NT2/D1 (cell line): ENCODE results near the gene IQSEC3.

Experiments
- DNase-seq: peaks from one replicate; pipeline ENCODE4 v3.0.0-alpha.2; 2011; ENCODE audit warnings: low read depth, low spot score
- H3K27me3 ChIP-seq: 2 replicates; pipeline ENCODE4 v1.6.0; 2011; ENCODE audit warnings: mild to moderate bottlenecking; ENCODE audit not compliant: insufficient read length, insufficient read depth
- H3K36me3 ChIP-seq: 2 replicates; pipeline ENCODE4 v1.6.1; 2011; ENCODE audit warnings: mild to moderate bottlenecking, low read length, mixed read lengths; ENCODE audit not compliant: insufficient read depth, insufficient read length
- H3K4me1 ChIP-seq: 2 replicates; pipeline ENCODE4 v1.5.1; 2011; ENCODE audit not compliant: insufficient read depth, insufficient read length
- H3K4me3 ChIP-seq: 2 replicates; pipeline ENCODE4 v1.5.1; 2011; ENCODE audit warnings: low read depth; ENCODE audit not compliant: insufficient read length
- H3K9ac ChIP-seq: 2 replicates; pipeline ENCODE4 v1.6.0; 2011; ENCODE audit warnings: low read depth; ENCODE audit not compliant: insufficient read length
- H3K9me3 ChIP-seq: 2 replicates; pipeline ENCODE4 v1.5.1; 2011; ENCODE audit warnings: mild to moderate bottlenecking, low read length; ENCODE audit not compliant: insufficient read depth
- SUZ12 ChIP-seq: IDR thresholded peaks from 2 replicates; pipeline ENCODE4 v1.6.1; 2011; ENCODE audit not compliant: insufficient read length, insufficient read depth; ENCODE audit errors: extremely low read depth
- YY1 ChIP-seq: IDR thresholded peaks from 2 replicates; pipeline ENCODE4 v1.6.1; 2011; ENCODE audit not compliant: insufficient read length, insufficient read depth
- ZNF274 ChIP-seq: IDR thresholded peaks from 2 replicates; pipeline ENCODE4 v1.6.1; 2011; ENCODE audit warnings: mild to moderate bottlenecking, low read depth, low read length

Gene IQSEC3

DNA sequence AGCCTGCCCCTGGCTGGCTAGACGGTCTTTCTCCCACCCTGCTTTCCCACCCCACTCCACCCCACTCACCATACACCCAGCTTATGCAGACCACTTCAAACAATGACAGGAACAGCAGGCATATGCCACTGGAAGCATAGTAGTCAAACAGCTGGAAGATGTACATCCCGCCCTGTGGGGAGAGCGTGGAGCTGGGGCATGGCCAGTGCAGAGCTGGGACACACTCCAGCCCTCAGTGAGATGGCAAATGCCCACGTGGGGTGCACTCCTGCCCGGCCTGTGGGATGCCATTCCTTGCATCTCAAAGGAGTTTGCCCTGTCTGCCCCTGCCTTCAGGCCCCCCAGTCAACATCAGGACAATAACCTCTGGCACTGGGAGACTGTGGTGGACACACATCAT lies 128.6 kb downstream of the IQSEC3 start:
- H3K4me3 ChIP-seq, result no peak overlapping the region
- no peak overlapping the region for H3K9ac ChIP-seq
- H3K27me3 ChIP-seq, result peaks cover 11% of the 10 kb centered on the region
- no peaks in the 10 kb centered on the region for H3K9me3 ChIP-seq
- TF ChIP-seq SUZ12, result no peak
- TF ChIP-seq YY1, result no peak
- no peak for TF ChIP-seq ZNF274
- peaks cover 8% of the 10 kb centered on the region for H3K4me1 ChIP-seq
- H3K36me3 ChIP-seq, result no peaks in the 10 kb centered on the region
- DNase-seq, result no peak

DNA sequence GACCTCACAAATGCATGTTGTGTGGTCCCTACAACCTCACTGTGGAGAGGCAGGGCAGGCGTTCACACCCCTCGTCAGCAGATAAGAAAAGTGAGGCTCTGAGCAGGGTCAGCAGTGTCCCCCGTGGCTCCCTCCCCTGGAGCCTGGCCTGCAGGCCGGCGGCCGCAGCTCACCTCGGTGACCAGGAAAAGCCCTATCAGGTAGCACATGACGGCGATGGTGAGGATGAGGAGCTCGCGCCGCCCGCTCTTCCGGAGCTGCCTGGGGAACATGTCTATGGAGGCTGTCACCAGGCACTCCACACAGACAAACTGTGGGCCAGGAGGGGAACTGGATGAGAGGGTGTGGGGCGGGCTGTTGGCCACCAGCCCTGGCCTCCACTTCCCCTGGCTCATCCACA lies 129.4 kb downstream of the IQSEC3 start:
- DNase-seq, result no peak
- H3K27me3 ChIP-seq, result peaks cover 8% of the 10 kb centered on the region

GRCh38 chr12:196436-196835 lies 129.9 kb downstream of the IQSEC3 start:
- Histone ChIP-seq H3K9me3 (no peaks in the 10 kb centered on the region), H3K4me1 (peaks cover 8% of the 10 kb centered on the region), H3K9ac (no peak overlapping the region), H3K27me3 (peaks cover 9% of the 10 kb centered on the region), H3K4me3 (no peak overlapping the region), H3K36me3 (no peaks in the 10 kb centered on the region)
- DNase-seq, result no peak
- no peak for TF ChIP-seq SUZ12
- TF ChIP-seq ZNF274, result no peak
- TF ChIP-seq YY1, result no peak

More for the DNA sequence above, 129.4 kb downstream of the IQSEC3 start:
- Histone ChIP-seq H3K9me3 (no peaks in the 10 kb centered on the region), H3K4me3 (no peak overlapping the region), H3K9ac (no peak overlapping the region), H3K4me1 (peaks cover 8% of the 10 kb centered on the region), H3K36me3 (no peaks in the 10 kb centered on the region)
- TF ChIP-seq ZNF274 (no peak), YY1 (no peak), SUZ12 (no peak)

- no peak for DNase-seq
- peaks cover 11% of the 10 kb centered on the region for H3K4me1 ChIP-seq
- no peak overlapping the region for H3K9ac ChIP-seq
- H3K4me3 ChIP-seq, result no peak overlapping the region
- H3K9me3 ChIP-seq, result no peaks in the 10 kb centered on the region
- H3K27me3 ChIP-seq, result peaks cover 18% of the 10 kb centered on the region
- H3K36me3 ChIP-seq, result no peaks in the 10 kb centered on the region
- TF ChIP-seq ZNF274, result no peak
- TF ChIP-seq SUZ12, result no peak
- TF ChIP-seq YY1, result no peak
These were observed 130.8 kb downstream of the IQSEC3 start for GRCh38 chr12:197347-197746.

- peaks cover 11% of the 10 kb centered on the region for H3K4me1 ChIP-seq
- no peak overlapping the region for H3K4me3 ChIP-seq
- H3K9ac ChIP-seq, result no peak overlapping the region
- peaks cover 26% of the 10 kb centered on the region for H3K27me3 ChIP-seq
- no peak for DNase-seq
- no peaks in the 10 kb centered on the region for H3K9me3 ChIP-seq
- TF ChIP-seq SUZ12 (no peak), YY1 (no peak), ZNF274 (no peak)
- H3K36me3 ChIP-seq, result no peaks in the 10 kb centered on the region
These were observed 131.5 kb downstream of the IQSEC3 start for GRCh38 chr12:197911-198695.

GRCh38 chr12:198705-199104 lies 132.1 kb downstream of the IQSEC3 start:
- Histone ChIP-seq H3K4me3 (no peak overlapping the region), H3K4me1 (peaks cover 11% of the 10 kb centered on the region), H3K27me3 (peaks cover 30% of the 10 kb centered on the region), H3K9me3 (no peaks in the 10 kb centered on the region), H3K9ac (no peak overlapping the region), H3K36me3 (no peaks in the 10 kb centered on the region)
- DNase-seq, result no peak
- TF ChIP-seq YY1 (no peak), ZNF274 (no peak), SUZ12 (no peak)

GRCh38 chr12:201361-201760 lies 134.8 kb downstream of the IQSEC3 start:
- DNase-seq, result no peak
- H3K9me3 ChIP-seq, result no peaks in the 10 kb centered on the region
- no peak overlapping the region for H3K9ac ChIP-seq
- H3K4me3 ChIP-seq, result no peak overlapping the region
- H3K36me3 ChIP-seq, result no peaks in the 10 kb centered on the region
- peaks cover 56% of the 10 kb centered on the region for H3K27me3 ChIP-seq
- no peak for TF ChIP-seq YY1
- TF ChIP-seq SUZ12, result no peak
- no peak for TF ChIP-seq ZNF274
- peaks cover 18% of the 10 kb centered on the region for H3K4me1 ChIP-seq
